BE2C (cell line): ENCODE results near the gene RFC3.

ENCODE experiments used
- DNase-seq: peaks from one replicate; pipeline ENCODE4 v3.0.0-alpha.2; 2020
- H3K27me3 ChIP-seq: fragments of 250-450 bp; sonication (Bioruptor Pico); 2 replicates; pipeline ENCODE4 v1.5.1; 2020; ENCODE audit warnings: mild to moderate bottlenecking
- H3K36me3 ChIP-seq: fragments of 250-450 bp; sonication (Bioruptor Pico); 2 replicates; pipeline ENCODE4 v1.5.1; 2020; ENCODE audit warnings: mild to moderate bottlenecking
- H3K4me1 ChIP-seq: fragments of 250-450 bp; sonication (Bioruptor Pico); 2 replicates; pipeline ENCODE4 v1.5.1; 2020
- H3K4me3 ChIP-seq: 2 replicates; pipeline ENCODE4 v1.5.1; 2011; ENCODE audit warnings: low read depth, low read length
- H3K9me3 ChIP-seq: fragments of 250-450 bp; sonication (Bioruptor Pico); 2 replicates; pipeline ENCODE4 v1.5.1; 2020
- CTCF ChIP-seq: IDR thresholded peaks from 2 replicates; pipeline ENCODE4 v1.5.1; 2012; ENCODE audit warnings: mild to moderate bottlenecking, low read depth, low read length

The RFC3 gene

GRCh38 chr13:33789739-33790138 is 28.2 kb upstream of the RFC3 start:
- no peak for DNase-seq
- no peak overlapping the region for H3K4me3 ChIP-seq
- H3K4me1 ChIP-seq: no peaks in the 10 kb centered on the region
- TF ChIP-seq CTCF: no peak
- H3K9me3 ChIP-seq: no peaks in the 10 kb centered on the region
- no peaks in the 10 kb centered on the region for H3K27me3 ChIP-seq
- H3K36me3 ChIP-seq: no peaks in the 10 kb centered on the region

GRCh38 chr13:33793726-33794125 is 24.2 kb upstream of the RFC3 start:
- Histone ChIP-seq H3K9me3 (no peaks in the 10 kb centered on the region), H3K4me1 (peaks cover 7% of the 10 kb centered on the region), H3K4me3 (no peak overlapping the region), H3K36me3 (no peaks in the 10 kb centered on the region), H3K27me3 (no peaks in the 10 kb centered on the region)
- DNase-seq: no peak
- no peak for TF ChIP-seq CTCF

GRCh38 chr13:33794576-33794975 is 23.4 kb upstream of the RFC3 start:
- no peak for DNase-seq
- no peaks in the 10 kb centered on the region for H3K9me3 ChIP-seq
- TF ChIP-seq CTCF: no peak
- H3K27me3 ChIP-seq: no peaks in the 10 kb centered on the region
- H3K4me1 ChIP-seq: peaks cover 7% of the 10 kb centered on the region
- no peaks in the 10 kb centered on the region for H3K36me3 ChIP-seq
- no peak overlapping the region for H3K4me3 ChIP-seq

- Histone ChIP-seq H3K9me3 (no peaks in the 10 kb centered on the region), H3K36me3 (no peaks in the 10 kb centered on the region), H3K4me1 (peaks cover 12% of the 10 kb centered on the region), H3K27me3 (no peaks in the 10 kb centered on the region), H3K4me3 (no peak overlapping the region)
- no peak for DNase-seq
- no peak for TF ChIP-seq CTCF
Measured at GRCh38 chr13:33796095-33796494, 21.9 kb upstream of the RFC3 start.

GRCh38 chr13:33797622-33798021 is 20.3 kb upstream of the RFC3 start:
- no peak for DNase-seq
- peak overlapping the region; percentile 21 for H3K4me3 ChIP-seq
- no peaks in the 10 kb centered on the region for H3K36me3 ChIP-seq
- TF ChIP-seq CTCF: no peak
- H3K9me3 ChIP-seq: no peaks in the 10 kb centered on the region
- no peaks in the 10 kb centered on the region for H3K27me3 ChIP-seq
- H3K4me1 ChIP-seq: peaks cover 12% of the 10 kb centered on the region

- Histone ChIP-seq H3K4me1 (peaks cover 12% of the 10 kb centered on the region), H3K4me3 (no peak overlapping the region)
- DNase-seq: no peak
Measured at GRCh38 chr13:33798023-33798422, 19.9 kb upstream of the RFC3 start.

More at GRCh38 chr13:33798023-33798422, 19.9 kb upstream of the RFC3 start:
- Histone ChIP-seq H3K9me3 (no peaks in the 10 kb centered on the region), H3K27me3 (no peaks in the 10 kb centered on the region), H3K36me3 (no peaks in the 10 kb centered on the region)
- TF ChIP-seq CTCF: no peak
